ENCODE measurements around the gene DACH1. TPM values are rescaled to one million over a fixed set of nuclear protein-coding genes. Genes with fewer than 3 reads are reported as not detected.

Gene DACH1
- total and polyA plus RNA-seq, 2 donors from 2014 or later: 5.3 to 10.4 TPM

GRCh38 chr13:71882120-71882519 is 15.1 kb upstream of the DACH1 start:
- no peak for TF ChIP-seq CTCF (IDR thresholded peaks at IDR 0.05; ENCODE audit: borderline replicate concordance, extremely low read depth, insufficient read depth)
- H3K9me3 ChIP-seq (ENCODE audit: control insufficient read depth in 2 of 3, insufficient read depth in 1 of 3, low read length in 3 of 3): peaks cover 0 to 3% (median 0%) of the 10 kb centered on the region in 3 donors
- no peak overlapping the region for H3K4me3 ChIP-seq (ENCODE audit: low read length in 3 of 3)
- peaks cover 0 to 4% (median 4%) of the 10 kb centered on the region in 3 donors for H3K4me1 ChIP-seq (ENCODE audit: control insufficient read depth in 2 of 3, insufficient read depth in 2 of 3, low read depth in 1 of 3, low read length in 3 of 3)
- no peak overlapping the region for H3K27ac ChIP-seq (ENCODE audit: low read depth in 2 of 2, low read length in 2 of 2)
- no peak for DNase-seq
- intact Hi-C loops (cut with DNase I): no loop called here
- no peak overlapping the region for H3K9ac ChIP-seq (ENCODE audit: low read length in 3 of 3)
- FAIRE-seq: no peak
- H3K36me3 ChIP-seq (ENCODE audit: control insufficient read depth in 2 of 3, insufficient read depth in 3 of 3, low read length in 3 of 3): no peaks in the 10 kb centered on the region
- H3K27me3 ChIP-seq (ENCODE audit: control insufficient read depth, insufficient read depth, low read length): no peaks in the 10 kb centered on the region

GRCh38 chr13:71880753-71881541 is 13.9 kb upstream of the DACH1 start:
- no peaks in the 10 kb centered on the region for H3K36me3 ChIP-seq (ENCODE audit: control insufficient read depth in 2 of 3, insufficient read depth in 3 of 3, low read length in 3 of 3)
- TF ChIP-seq CTCF (IDR thresholded peaks at IDR 0.05; ENCODE audit: borderline replicate concordance, extremely low read depth, insufficient read depth): no peak
- DNase-seq (no peak), FAIRE-seq (no peak)
- no peaks in the 10 kb centered on the region for H3K27me3 ChIP-seq (ENCODE audit: control insufficient read depth, insufficient read depth, low read length)
- H3K4me1 ChIP-seq (ENCODE audit: control insufficient read depth in 2 of 3, insufficient read depth in 2 of 3, low read depth in 1 of 3, low read length in 3 of 3): peaks cover 0 to 4% (median 4%) of the 10 kb centered on the region in 3 donors
- intact Hi-C loops (cut with DNase I): no loop called here
- H3K27ac ChIP-seq (ENCODE audit: low read depth in 2 of 2, low read length in 2 of 2): no peak overlapping the region
- no peak overlapping the region for H3K9ac ChIP-seq (ENCODE audit: low read length in 3 of 3)
- peaks cover 0 to 3% (median 0%) of the 10 kb centered on the region in 3 donors for H3K9me3 ChIP-seq (ENCODE audit: control insufficient read depth in 2 of 3, insufficient read depth in 1 of 3, low read length in 3 of 3)
- no peak overlapping the region for H3K4me3 ChIP-seq (ENCODE audit: low read length in 3 of 3)

- no peak for TF ChIP-seq CTCF (IDR thresholded peaks at IDR 0.05; ENCODE audit: borderline replicate concordance, extremely low read depth, insufficient read depth)
- no peak overlapping the region for H3K9ac ChIP-seq (ENCODE audit: low read length in 3 of 3)
- peaks cover 0 to 3% (median 0%) of the 10 kb centered on the region in 3 donors for H3K9me3 ChIP-seq (ENCODE audit: control insufficient read depth in 2 of 3, insufficient read depth in 1 of 3, low read length in 3 of 3)
- no peak overlapping the region for H3K27ac ChIP-seq (ENCODE audit: low read depth in 2 of 2, low read length in 2 of 2)
- H3K36me3 ChIP-seq (ENCODE audit: control insufficient read depth in 2 of 3, insufficient read depth in 3 of 3, low read length in 3 of 3): no peaks in the 10 kb centered on the region
- DNase-seq (no peak), FAIRE-seq (no peak)
- H3K27me3 ChIP-seq (ENCODE audit: control insufficient read depth, insufficient read depth, low read length): no peaks in the 10 kb centered on the region
- intact Hi-C loops (cut with DNase I): no loop called here
- H3K4me1 ChIP-seq (ENCODE audit: control insufficient read depth in 2 of 3, insufficient read depth in 2 of 3, low read depth in 1 of 3, low read length in 3 of 3): peaks cover 0 to 4% (median 4%) of the 10 kb centered on the region in 3 donors
- H3K4me3 ChIP-seq (ENCODE audit: low read length in 3 of 3): no peak overlapping the region
Observed at GRCh38 chr13:71879808-71880344, 12.9 kb upstream of the DACH1 start.
